ENCODE data around the gene KNSTRN.

The KNSTRN gene

DNA sequence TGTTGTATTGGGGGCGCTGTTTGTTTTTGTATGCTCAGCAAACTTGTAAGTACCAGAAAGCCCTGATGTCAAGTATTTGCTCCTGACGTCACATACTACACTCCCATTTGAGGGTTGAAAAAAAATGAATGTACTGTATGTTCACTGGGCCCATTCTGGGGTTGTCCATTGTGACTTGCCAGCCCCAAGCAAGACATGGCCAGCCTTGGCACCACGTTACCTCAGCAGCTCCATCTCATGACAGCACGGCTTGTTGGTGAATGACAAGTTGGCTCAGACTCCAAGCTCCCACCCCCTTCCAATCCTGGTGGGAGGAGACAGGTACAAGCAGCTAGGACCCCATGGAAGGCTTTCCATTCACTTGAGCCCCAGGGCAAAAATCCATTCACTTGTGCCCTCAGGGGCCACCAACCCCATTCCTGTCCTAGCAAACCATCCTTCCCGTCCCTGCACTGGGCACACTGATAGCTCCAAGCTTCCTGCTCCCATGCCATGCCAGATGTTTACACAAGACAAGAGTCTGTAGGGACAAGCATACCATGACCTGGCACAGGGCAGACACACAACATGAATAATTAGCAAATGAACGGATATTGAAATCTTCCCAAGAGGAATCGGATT lies 30.1 kb upstream of the KNSTRN start:
- Mint-ChIP-seq H3K36me3 (ENCODE audit: insufficient read depth) (no peaks in the 10 kb centered on the region), H3K27me3 (peaks cover 4 to 21% of the 10 kb centered on the region in 2 donors), H3K4me1 (ENCODE audit: low read depth in 2 of 2) (no peaks in the 10 kb centered on the region), H3K9me3 (no peaks in the 10 kb centered on the region), H3K27ac (no peak overlapping the region), H3K4me3 (no peak overlapping the region)
- DNase-seq = no peak
- no peak for ATAC-seq (replicated peaks)

DNA sequence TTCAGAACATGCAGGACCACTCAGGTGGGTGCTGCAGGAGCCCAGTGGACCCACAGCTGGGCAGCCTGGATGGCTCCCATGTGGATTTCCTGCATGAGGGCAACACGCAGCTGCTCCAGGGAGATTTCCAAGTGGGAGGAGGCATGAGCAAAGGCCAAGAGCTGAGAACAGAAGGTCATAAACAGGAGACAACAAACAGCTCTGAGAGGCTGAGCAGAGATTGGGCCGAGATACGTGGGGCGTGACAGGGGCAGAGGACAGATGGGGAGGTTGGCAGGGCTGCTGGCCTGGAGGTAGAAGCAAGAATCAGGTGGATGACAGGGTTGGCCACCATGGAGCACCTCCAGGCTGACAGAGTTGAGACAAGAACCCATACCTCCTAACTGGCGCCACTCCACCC lies 28.8 kb upstream of the KNSTRN start:
- H3K4me1 Mint-ChIP-seq (ENCODE audit: low read depth in 2 of 2) = peaks cover 3 to 4% of the 10 kb centered on the region in 2 donors
- no peaks in the 10 kb centered on the region for H3K9me3 Mint-ChIP-seq
- H3K27me3 Mint-ChIP-seq = peaks cover 4 to 21% of the 10 kb centered on the region in 2 donors
- peak overlapping the region in 1 of 2 donors; percentile 84 for H3K27ac Mint-ChIP-seq
- no peak for DNase-seq
- ATAC-seq (replicated peaks) = no peak
- H3K36me3 Mint-ChIP-seq (ENCODE audit: insufficient read depth) = no peaks in the 10 kb centered on the region
- H3K4me3 Mint-ChIP-seq = no peak overlapping the region

- H3K36me3 Mint-ChIP-seq (ENCODE audit: insufficient read depth) = peaks cover 3% of the 10 kb centered on the region
- DNase-seq (no peak), ATAC-seq (replicated peaks) (no peak)
- no peaks in the 10 kb centered on the region for H3K9me3 Mint-ChIP-seq
- no peak overlapping the region for H3K4me3 Mint-ChIP-seq
- H3K4me1 Mint-ChIP-seq (ENCODE audit: low read depth in 2 of 2) = peaks cover 8 to 9% of the 10 kb centered on the region in 2 donors
- peaks cover 4 to 21% of the 10 kb centered on the region in 2 donors for H3K27me3 Mint-ChIP-seq
- H3K27ac Mint-ChIP-seq = no peak overlapping the region
These were observed 27.9 kb upstream of the KNSTRN start for GRCh38 chr15:40354408-40355171.

GRCh38 chr15:40355976-40356585 lies 26.4 kb upstream of the KNSTRN start:
- no peaks in the 10 kb centered on the region for H3K9me3 Mint-ChIP-seq
- ATAC-seq (replicated peaks) (no peak), DNase-seq (no peak)
- peaks cover 8 to 9% of the 10 kb centered on the region in 2 donors for H3K4me1 Mint-ChIP-seq (ENCODE audit: low read depth in 2 of 2)
- no peak overlapping the region for H3K27ac Mint-ChIP-seq
- H3K36me3 Mint-ChIP-seq (ENCODE audit: insufficient read depth) = peaks cover 3% of the 10 kb centered on the region
- H3K27me3 Mint-ChIP-seq = peaks cover 4 to 21% of the 10 kb centered on the region in 2 donors
- no peak overlapping the region for H3K4me3 Mint-ChIP-seq

- ATAC-seq (replicated peaks) = no peak
These were observed 25.3 kb upstream of the KNSTRN start for GRCh38 chr15:40357246-40357645.

GRCh38 chr15:40357723-40358470 lies 24.6 kb upstream of the KNSTRN start, which contains the start of gene DISP2:
DISP2 (plus strand) TSS chr15:40358219; CDS start chr15:40358322, 103 bp downstream.
- Mint-ChIP-seq H3K36me3 (ENCODE audit: insufficient read depth) (peaks cover 3% of the 10 kb centered on the region), H3K27ac (no peak within 1 kb of the TSS), H3K4me1 (ENCODE audit: low read depth in 2 of 2) (peaks cover 10 to 18% of the 10 kb centered on the region in 2 donors), H3K9me3 (no peaks in the 10 kb centered on the region), H3K27me3 (peaks cover 4 to 21% of the 10 kb centered on the region in 2 donors), H3K4me3 (peak within 1 kb of the TSS; percentile 81 to 88)
- peak; percentile 90 for ATAC-seq (replicated peaks)
- DNase-seq = peak; percentile 88 to 94 (median 92)

More at GRCh38 chr15:40357246-40357645, 25.3 kb upstream of the KNSTRN start:
- no peak for DNase-seq
- no peak overlapping the region for H3K27ac Mint-ChIP-seq
- peak overlapping the region; percentile 81 to 88 for H3K4me3 Mint-ChIP-seq
- no peaks in the 10 kb centered on the region for H3K9me3 Mint-ChIP-seq
- peaks cover 8 to 12% of the 10 kb centered on the region in 2 donors for H3K4me1 Mint-ChIP-seq (ENCODE audit: low read depth in 2 of 2)
- H3K36me3 Mint-ChIP-seq (ENCODE audit: insufficient read depth) = peaks cover 3% of the 10 kb centered on the region
- H3K27me3 Mint-ChIP-seq = peaks cover 4 to 21% of the 10 kb centered on the region in 2 donors

DNA sequence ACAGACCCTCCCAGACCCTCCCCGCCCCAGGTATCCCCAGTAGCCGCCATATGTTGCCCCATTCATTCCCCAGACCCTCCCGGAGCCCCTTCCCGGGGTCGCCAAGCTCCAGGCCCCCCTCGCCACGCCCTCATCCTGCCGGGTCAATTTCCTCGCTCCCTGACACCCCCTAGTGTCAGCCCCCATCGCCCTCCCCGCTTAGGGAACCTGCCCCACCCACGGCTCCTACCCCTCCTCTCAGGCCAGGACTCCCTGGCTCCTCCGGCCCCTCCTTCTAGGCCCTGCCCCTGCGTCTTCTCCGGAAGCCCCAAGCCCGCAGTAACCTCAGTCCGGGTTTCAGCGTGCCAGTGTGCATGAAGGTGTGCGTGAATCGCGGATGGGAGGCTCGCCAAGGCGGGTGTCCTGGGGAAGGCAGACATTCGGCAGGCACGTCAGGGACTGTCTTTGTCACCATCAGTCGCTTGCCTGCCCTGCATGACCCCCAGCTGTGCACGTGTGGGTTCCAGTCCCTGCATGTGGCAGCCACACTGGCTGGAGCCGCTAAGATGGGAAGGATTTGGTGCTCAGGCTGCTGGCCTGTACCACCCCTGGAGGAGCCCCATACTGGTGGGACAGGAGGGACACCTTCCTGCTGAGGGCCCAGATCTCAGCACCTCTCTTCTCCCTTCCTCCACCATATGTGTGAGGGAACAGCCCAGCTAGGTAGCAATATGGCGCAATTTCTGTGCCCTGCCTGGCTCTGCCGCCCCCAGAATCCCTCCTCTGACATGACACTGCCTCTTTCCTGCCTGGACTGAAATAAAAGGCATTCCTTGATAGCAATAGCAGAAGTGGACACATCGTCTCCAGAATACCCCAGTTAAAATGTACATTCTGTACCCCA lies 23.8 kb upstream of the KNSTRN start:
- peak overlapping the region; percentile 81 to 88 for H3K4me3 Mint-ChIP-seq
- no peaks in the 10 kb centered on the region for H3K9me3 Mint-ChIP-seq
- ATAC-seq (replicated peaks) (peak; percentile 22), DNase-seq (no peak)
- peaks cover 3% of the 10 kb centered on the region for H3K36me3 Mint-ChIP-seq (ENCODE audit: insufficient read depth)
- peaks cover 12 to 18% of the 10 kb centered on the region in 2 donors for H3K4me1 Mint-ChIP-seq (ENCODE audit: low read depth in 2 of 2)
- peaks cover under 1 to 21% of the 10 kb centered on the region in 2 donors for H3K27me3 Mint-ChIP-seq
- no peak overlapping the region for H3K27ac Mint-ChIP-seq

DNA sequence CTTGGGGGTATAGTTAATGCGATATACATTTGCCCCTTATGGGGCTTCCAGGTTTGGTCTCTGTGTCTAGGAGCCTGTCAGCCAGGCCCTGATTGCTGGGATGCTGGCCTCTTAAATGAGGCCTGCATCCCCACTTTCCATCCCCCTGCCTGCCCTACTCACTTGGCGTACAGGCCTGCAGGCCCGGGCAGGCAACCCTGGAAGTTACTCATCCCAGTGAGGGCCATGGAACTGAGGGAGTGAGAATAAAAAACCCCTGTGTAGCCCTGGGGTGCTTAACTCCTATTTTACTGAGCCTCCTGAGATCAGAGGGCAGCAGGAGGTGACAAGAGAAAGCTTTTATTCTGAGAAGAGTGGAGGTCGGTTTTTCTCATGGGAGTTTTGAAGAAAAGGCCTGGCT lies 22.5 kb upstream of the KNSTRN start:
- H3K36me3 Mint-ChIP-seq (ENCODE audit: insufficient read depth) = peaks cover 3% of the 10 kb centered on the region
- no peak for ATAC-seq (replicated peaks)
- peaks cover 0 to 9% of the 10 kb centered on the region in 2 donors for H3K27me3 Mint-ChIP-seq
- no peak overlapping the region for H3K27ac Mint-ChIP-seq
- no peaks in the 10 kb centered on the region for H3K9me3 Mint-ChIP-seq
- DNase-seq = no peak
- peaks cover 13 to 18% of the 10 kb centered on the region in 2 donors for H3K4me1 Mint-ChIP-seq (ENCODE audit: low read depth in 2 of 2)
- H3K4me3 Mint-ChIP-seq = no peak overlapping the region

DNA sequence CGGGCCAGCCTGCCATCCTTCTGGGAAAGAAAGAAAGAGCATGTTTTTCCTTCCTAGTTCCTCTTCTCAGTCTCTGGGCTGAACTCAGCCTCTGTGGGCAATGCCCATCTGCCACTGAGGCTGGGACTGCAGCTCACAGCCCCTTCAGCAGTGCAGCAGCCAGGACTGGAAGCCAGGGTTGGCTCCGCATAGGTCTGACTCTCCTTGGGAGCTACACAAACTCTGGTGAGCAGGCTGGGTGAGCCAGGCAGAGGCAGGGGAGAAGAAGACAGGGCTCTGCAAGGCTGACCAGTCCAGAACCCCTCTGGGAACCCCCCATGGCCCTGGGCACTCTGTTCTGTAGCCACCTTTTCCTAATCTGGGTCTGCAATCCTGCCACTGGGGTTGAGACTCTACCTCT lies 20.9 kb upstream of the KNSTRN start:
- no peak overlapping the region for H3K27ac Mint-ChIP-seq
- peaks cover 3% of the 10 kb centered on the region for H3K36me3 Mint-ChIP-seq (ENCODE audit: insufficient read depth)
- no peaks in the 10 kb centered on the region for H3K27me3 Mint-ChIP-seq
- H3K4me1 Mint-ChIP-seq (ENCODE audit: low read depth in 2 of 2) = peaks cover 25 to 29% of the 10 kb centered on the region in 2 donors
- DNase-seq (no peak), ATAC-seq (replicated peaks) (no peak)
- H3K4me3 Mint-ChIP-seq = no peak overlapping the region
- H3K9me3 Mint-ChIP-seq = no peaks in the 10 kb centered on the region

DNA sequence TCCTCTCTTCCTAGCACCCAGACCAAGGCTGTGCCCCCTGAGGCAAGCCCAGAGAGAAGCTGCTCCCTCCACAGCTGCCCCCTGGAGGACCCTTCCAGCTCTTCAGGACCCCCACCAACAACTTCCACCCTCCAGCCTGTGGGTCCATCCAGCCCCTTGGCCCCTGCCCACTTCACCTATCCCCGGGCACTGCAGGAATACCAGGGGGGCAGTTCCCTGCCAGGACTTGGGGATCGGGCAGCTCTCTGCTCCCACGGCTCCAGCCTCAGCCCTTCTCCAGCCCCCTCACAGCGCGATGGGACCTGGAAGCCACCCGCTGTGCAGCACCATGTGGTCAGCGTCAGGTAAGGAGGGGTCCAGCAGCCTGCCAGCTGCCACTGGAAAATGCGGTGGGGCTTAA lies 18.9 kb upstream of the KNSTRN start:
- DNase-seq (no peak), ATAC-seq (replicated peaks) (no peak)
- H3K27me3 Mint-ChIP-seq = no peaks in the 10 kb centered on the region
- no peak overlapping the region for H3K27ac Mint-ChIP-seq
- H3K36me3 Mint-ChIP-seq (ENCODE audit: insufficient read depth) = peaks cover 3% of the 10 kb centered on the region
- H3K9me3 Mint-ChIP-seq = no peaks in the 10 kb centered on the region
- H3K4me3 Mint-ChIP-seq = no peak overlapping the region
- H3K4me1 Mint-ChIP-seq (ENCODE audit: low read depth in 2 of 2) = peaks cover 33 to 37% of the 10 kb centered on the region in 2 donors

GRCh38 chr15:40364251-40364650 lies 18.3 kb upstream of the KNSTRN start:
- no peak overlapping the region for H3K27ac Mint-ChIP-seq
- no peaks in the 10 kb centered on the region for H3K36me3 Mint-ChIP-seq (ENCODE audit: insufficient read depth)
- ATAC-seq (replicated peaks) (no peak), DNase-seq (no peak)
- H3K4me3 Mint-ChIP-seq = no peak overlapping the region
- H3K9me3 Mint-ChIP-seq = no peaks in the 10 kb centered on the region
- no peaks in the 10 kb centered on the region for H3K27me3 Mint-ChIP-seq
- H3K4me1 Mint-ChIP-seq (ENCODE audit: low read depth in 2 of 2) = peaks cover 31 to 34% of the 10 kb centered on the region in 2 donors

DNA sequence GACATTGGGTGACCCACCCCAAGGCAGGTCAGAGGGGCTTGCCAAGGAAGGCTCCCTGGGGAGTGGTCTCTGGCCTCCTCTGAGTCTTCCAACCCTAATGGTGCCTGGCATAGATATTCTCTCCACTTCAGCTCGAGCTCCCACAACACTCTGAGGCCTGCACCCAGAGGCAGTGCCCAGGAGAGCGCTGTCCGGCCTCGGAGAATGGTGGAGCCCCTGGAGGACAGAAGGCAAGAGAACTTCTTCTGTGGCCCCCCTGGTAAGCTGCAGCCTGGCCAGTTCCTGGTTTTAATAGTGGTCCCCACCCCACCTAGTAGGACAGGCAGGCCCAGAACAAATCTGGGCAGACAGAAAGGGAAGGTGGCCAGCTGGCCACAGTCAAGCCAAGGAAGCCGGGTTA lies 17.5 kb upstream of the KNSTRN start:
- H3K27me3 Mint-ChIP-seq = no peaks in the 10 kb centered on the region
- no peak for ATAC-seq (replicated peaks)
- no peak for DNase-seq
- no peak overlapping the region for H3K4me3 Mint-ChIP-seq
- H3K27ac Mint-ChIP-seq = no peak overlapping the region
- H3K9me3 Mint-ChIP-seq = no peaks in the 10 kb centered on the region
- peaks cover 31 to 34% of the 10 kb centered on the region in 2 donors for H3K4me1 Mint-ChIP-seq (ENCODE audit: low read depth in 2 of 2)
- H3K36me3 Mint-ChIP-seq (ENCODE audit: insufficient read depth) = no peaks in the 10 kb centered on the region
